Lung (tissue), 12 donors: ENCODE results near the gene STRIP2. TPM values are rescaled to one million over a fixed set of nuclear protein-coding genes. Genes with fewer than 3 reads are reported as not detected.
"Not testable (repeated sequence)": the region's sequence is repeated elsewhere in the genome, so short reads cannot be mapped to it uniquely, and the experiment has no call there.

Experiments used
- ATAC-seq: fragments of 200-7000 bp; cut with Tn5 transposase; one replicate; pipeline ENCODE4 v1.9.1; 2020; ENCODE audit warnings: moderate number of reproducible peaks; ENCODE audit not compliant: insufficient read depth, low FRiP score
- DNase-seq, 3 donors: peaks; one replicate each; pipeline ENCODE4 v3.0.0-alpha.2; 2013 to 2017
- H3K27ac ChIP-seq, 2 donors: one replicate each; pipeline ENCODE4 v1.5.1; 2013; ENCODE audit warnings: mild to moderate bottlenecking in 2 of 2, moderate library complexity in 2 of 2, control low read depth in 1 of 2, inconsistent platforms in 1 of 2, low read depth in 1 of 2, low read length in 1 of 2
- H3K27me3 ChIP-seq, 3 donors: one replicate each; pipeline ENCODE4 v1.5.1; 2013; ENCODE audit warnings: low read length in 2 of 3; ENCODE audit not compliant: control insufficient read depth in 3 of 3, insufficient read depth in 3 of 3
- H3K36me3 ChIP-seq, 4 donors: one replicate each; pipeline ENCODE4 v1.5.1; 2013; ENCODE audit warnings: low read length in 4 of 4, mild to moderate bottlenecking in 1 of 4, moderate library complexity in 1 of 4; ENCODE audit not compliant: control insufficient read depth in 4 of 4, insufficient read depth in 4 of 4
- H3K4me1 ChIP-seq, 5 donors: one replicate each; pipeline ENCODE4 v1.5.1; 2013; ENCODE audit warnings: low read length in 5 of 5, mild to moderate bottlenecking in 2 of 5, moderate library complexity in 1 of 5; ENCODE audit not compliant: control insufficient read depth in 5 of 5, insufficient read depth in 5 of 5
- H3K4me3 ChIP-seq: one replicate; pipeline ENCODE4 v1.5.1; 2013; ENCODE audit warnings: mild to moderate bottlenecking, control low read depth, moderate library complexity
- H3K9ac ChIP-seq, 2 donors: one replicate each; pipeline ENCODE4 v1.5.1; 2013; ENCODE audit warnings: low read length in 2 of 2, control low read depth in 1 of 2; ENCODE audit not compliant: insufficient read depth in 1 of 2
- H3K9me3 ChIP-seq, 4 donors: one replicate each; pipeline ENCODE4 v1.5.1; 2013; ENCODE audit warnings: low read length in 3 of 4, mild to moderate bottlenecking in 1 of 4, moderate library complexity in 1 of 4; ENCODE audit not compliant: control insufficient read depth in 4 of 4, insufficient read depth in 3 of 4
- WGBS, 2 donors: extraction: QIAGEN DNeasy Blood & Tissue Kit; methylation state at CpG; one replicate each; pipeline ENCODE4 v1.1.7; 2013; 5-methylcytosine and 5-hydroxymethylcytosine counted together
- polyA plus RNA-seq, 2 donors: library from polyadenylated mRNA; stranded (reverse); fragments of 200-250 nt; gene quantifications; one replicate each; pipeline ENCODE4 v1.2.1, GENCODE V29; 2013
- total RNA-seq, 2 donors: library from RNA; depleted of rRNA in 1 of 2; stranded (reverse); fragments of >200 nt in 1 of 2; gene quantifications; one replicate each; pipeline ENCODE4 v1.2.1, GENCODE V29; 2014 to 2021
- TF ChIP-seq, protein P1 (sequence below): IDR thresholded peaks from 2 replicates; pipeline ENCODE4 v1.5.1; 2012; ENCODE audit warnings: mild to moderate bottlenecking; ENCODE audit errors: control extremely low read depth, extremely low read depth
- donor health status: control.
- donor health status: control.
- donor health status: Bipolar disorder and iron deficiency.
- donor health status: healthy.
- donor health status: DM: yes; HTN: yes; CAD: no.

STRIP2 gene
- total and polyA plus RNA-seq, 4 donors: 1.1 to 2.1 (median 1.7) TPM

DNA sequence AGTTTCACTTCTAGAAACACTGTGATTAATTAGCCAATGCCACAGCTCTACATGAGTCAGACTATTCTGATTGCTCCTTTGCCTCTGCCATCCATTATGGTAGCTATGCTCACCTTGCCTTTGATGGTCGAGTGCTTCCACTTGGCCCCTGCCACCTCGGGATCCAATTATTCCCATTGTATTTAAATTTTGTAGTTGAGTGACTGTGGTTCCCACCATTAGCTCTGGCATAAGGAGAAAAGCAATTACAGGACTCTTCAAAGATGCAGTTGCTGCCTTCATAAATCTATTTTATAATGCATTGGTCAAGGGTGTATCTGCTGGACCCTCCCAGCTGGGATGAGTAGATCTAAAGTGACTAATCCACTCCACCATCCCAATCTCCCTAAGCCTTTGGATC lies 14.4 kb downstream of the STRIP2 start:
- not testable (repeated sequence) for H3K4me3 ChIP-seq, ATAC-seq
- WGBS, 2 donors: 92 to 94% methylated on average over 2 of the region's 2 CpGs

DNA sequence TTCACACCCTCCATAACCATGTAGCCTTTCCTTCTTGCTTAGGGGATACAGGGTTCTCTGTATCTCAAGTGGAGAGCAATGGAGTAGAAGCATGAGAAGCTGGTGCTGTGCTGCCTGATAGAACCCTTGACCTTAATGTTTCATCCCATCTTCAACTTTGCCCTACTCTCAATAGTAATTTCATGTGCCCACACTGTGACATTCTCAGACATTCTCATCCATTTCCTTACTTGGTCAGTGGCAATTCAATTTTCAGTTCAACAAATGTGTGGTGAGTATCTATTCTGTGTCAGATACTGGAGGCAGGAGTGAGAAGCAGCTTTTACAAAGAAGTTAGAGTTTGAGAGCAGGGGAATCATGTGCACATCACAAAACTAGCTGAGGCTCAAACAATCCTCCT lies 16.1 kb downstream of the STRIP2 start:
- H3K4me3 ChIP-seq: no peak overlapping the region
- H3K27ac ChIP-seq: no peak overlapping the region
- no peaks in the 10 kb centered on the region for H3K27me3 ChIP-seq
- H3K4me1 ChIP-seq: peaks cover 0 to 7% (median 0%) of the 10 kb centered on the region in 5 donors
- ATAC-seq (no peak), DNase-seq (no peak)
- TF ChIP-seq, protein P1, sequence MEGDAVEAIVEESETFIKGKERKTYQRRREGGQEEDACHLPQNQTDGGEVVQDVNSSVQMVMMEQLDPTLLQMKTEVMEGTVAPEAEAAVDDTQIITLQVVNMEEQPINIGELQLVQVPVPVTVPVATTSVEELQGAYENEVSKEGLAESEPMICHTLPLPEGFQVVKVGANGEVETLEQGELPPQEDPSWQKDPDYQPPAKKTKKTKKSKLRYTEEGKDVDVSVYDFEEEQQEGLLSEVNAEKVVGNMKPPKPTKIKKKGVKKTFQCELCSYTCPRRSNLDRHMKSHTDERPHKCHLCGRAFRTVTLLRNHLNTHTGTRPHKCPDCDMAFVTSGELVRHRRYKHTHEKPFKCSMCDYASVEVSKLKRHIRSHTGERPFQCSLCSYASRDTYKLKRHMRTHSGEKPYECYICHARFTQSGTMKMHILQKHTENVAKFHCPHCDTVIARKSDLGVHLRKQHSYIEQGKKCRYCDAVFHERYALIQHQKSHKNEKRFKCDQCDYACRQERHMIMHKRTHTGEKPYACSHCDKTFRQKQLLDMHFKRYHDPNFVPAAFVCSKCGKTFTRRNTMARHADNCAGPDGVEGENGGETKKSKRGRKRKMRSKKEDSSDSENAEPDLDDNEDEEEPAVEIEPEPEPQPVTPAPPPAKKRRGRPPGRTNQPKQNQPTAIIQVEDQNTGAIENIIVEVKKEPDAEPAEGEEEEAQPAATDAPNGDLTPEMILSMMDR: no peak
- no peak overlapping the region for H3K9ac ChIP-seq
- peaks cover 0 to 5% (median 3%) of the 10 kb centered on the region in 4 donors for H3K36me3 ChIP-seq
- H3K9me3 ChIP-seq: peaks cover 0 to 12% (median 3%) of the 10 kb centered on the region in 4 donors

More for the DNA sequence above, 14.4 kb downstream of the STRIP2 start:
- not testable (repeated sequence) for H3K27ac ChIP-seq, H3K4me1 ChIP-seq, H3K27me3 ChIP-seq, DNase-seq, H3K36me3 ChIP-seq, H3K9ac ChIP-seq
- H3K9me3 ChIP-seq: peaks cover 0 to 12% (median 3%) of the 10 kb centered on the region in 4 donors

DNA sequence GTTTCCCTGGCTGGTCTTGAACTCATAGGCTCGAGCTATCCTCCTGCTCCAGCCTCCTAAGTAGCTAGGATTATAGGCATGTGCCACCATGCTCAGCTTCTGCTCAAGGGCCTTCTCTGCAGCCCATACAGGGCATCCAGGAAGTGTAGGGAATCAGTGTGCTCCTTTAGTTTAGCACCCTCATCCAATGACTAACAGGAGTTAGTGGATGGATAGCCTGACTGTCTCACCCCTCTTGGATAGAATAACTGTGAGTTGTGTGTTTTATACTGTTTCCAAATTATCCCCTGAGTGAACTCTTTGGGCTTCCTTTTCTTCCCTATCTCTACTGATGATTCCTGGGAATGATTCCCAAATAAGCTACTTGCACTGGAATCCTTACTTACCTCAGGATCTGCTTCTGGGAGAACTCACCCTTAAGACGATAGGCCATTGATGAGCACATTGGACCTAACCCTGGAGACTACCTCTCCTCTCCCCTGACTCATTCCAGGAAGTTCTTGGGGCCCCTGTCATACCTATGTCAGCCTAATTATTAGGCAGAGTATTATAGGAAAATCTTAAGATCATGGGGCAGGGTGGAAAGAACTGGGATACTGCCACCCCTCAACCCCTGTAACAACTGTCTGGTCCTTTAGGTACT lies 18.5 kb downstream of the STRIP2 start:
- H3K27ac ChIP-seq: no peak overlapping the region
- H3K27me3 ChIP-seq: no peaks in the 10 kb centered on the region
- WGBS, 2 donors: 91 to 96% methylated on average over 2 of the region's 2 CpGs
- H3K9me3 ChIP-seq: peaks cover 0 to 9% (median 2%) of the 10 kb centered on the region in 4 donors
- no peak overlapping the region for H3K4me3 ChIP-seq
- peaks cover 0 to 7% (median 0%) of the 10 kb centered on the region in 5 donors for H3K4me1 ChIP-seq
- no peak overlapping the region for H3K9ac ChIP-seq
- peaks cover 0 to 7% (median 2%) of the 10 kb centered on the region in 4 donors for H3K36me3 ChIP-seq
- TF ChIP-seq, protein P1: no peak
- DNase-seq (no peak), ATAC-seq (no peak)

DNA sequence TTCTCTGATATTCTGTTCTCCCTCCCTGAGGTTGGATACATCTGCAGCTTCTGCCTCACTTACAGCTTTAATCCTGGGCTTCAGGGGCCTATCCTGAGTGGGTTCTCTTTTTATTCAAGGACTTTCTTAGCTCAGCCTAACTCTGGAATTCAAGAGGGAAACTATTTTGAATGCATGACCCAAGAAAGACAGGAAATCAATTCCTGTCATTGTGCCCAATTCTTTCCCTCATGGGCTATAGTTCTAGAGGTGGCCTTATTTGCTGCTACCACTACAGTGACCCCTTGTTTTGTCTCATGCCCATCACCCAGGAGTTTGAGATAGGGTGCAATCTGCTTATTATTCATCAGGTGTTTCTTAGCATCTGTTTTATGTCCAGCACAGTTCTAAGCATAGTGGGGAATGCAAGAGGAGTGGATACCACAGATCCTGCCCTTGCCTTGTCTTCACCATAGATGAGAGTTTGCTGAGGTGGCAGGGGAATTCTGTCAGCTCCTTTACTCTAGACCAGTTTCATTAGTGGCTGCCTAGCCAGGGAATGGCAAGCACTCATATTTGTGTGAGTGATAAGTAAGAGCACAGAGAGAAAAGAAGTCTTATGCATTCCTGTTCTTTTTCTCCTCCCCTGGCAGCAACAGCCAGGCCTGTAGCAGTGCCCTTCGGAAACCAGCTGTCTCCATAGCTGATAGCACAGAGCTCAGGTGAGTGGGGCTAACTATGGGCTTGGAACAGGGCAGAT lies 19.4 kb downstream of the STRIP2 start:
- ATAC-seq: no peak
- TF ChIP-seq, protein P1: no peak
- no peak overlapping the region for H3K9ac ChIP-seq

More for the DNA sequence above, 19.4 kb downstream of the STRIP2 start:
- Histone ChIP-seq H3K4me1 (peaks cover 0 to 7% (median 0%) of the 10 kb centered on the region in 5 donors), H3K36me3 (peaks cover 0 to 11% (median 2%) of the 10 kb centered on the region in 4 donors), H3K27ac (no peak overlapping the region), H3K27me3 (no peaks in the 10 kb centered on the region), H3K4me3 (no peak overlapping the region), H3K9me3 (peaks cover 0 to 4% (median 2%) of the 10 kb centered on the region in 4 donors)
- 83 to 91% methylated on average over 1 of the region's 1 CpG for WGBS, 2 donors
- DNase-seq: no peak
